GM12872 (cell line): ENCODE measurements around the gene OR2L13.

Experiments
- TF ChIP-seq, protein P1 (sequence below): IDR thresholded peaks from 3 replicates; pipeline ENCODE4 v1.5.1; 2011; ENCODE audit warnings: low read depth, mild to moderate bottlenecking, low read length, moderate library complexity; ENCODE audit not compliant: insufficient read depth

OR2L13 gene

DNA sequence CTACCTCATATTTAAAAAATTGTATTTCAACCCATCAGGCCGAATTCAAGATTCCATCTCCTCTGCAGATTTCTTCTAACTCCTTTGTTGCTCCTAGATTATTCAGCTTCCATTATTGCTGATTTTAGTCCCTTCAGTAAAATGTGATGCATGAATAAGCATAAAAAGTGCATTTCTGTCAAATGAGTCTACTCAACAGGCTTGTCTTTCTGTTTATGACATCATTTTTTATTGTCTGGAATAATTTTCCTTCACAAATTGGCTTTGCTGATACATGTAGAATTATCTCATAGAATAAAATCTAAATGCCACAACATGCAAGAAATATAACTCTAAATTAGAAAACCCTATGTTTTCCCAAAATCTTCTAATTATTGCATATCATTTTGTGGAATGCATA is 48.3 kb downstream of the OR2L13 start:
- TF ChIP-seq, protein P1, sequence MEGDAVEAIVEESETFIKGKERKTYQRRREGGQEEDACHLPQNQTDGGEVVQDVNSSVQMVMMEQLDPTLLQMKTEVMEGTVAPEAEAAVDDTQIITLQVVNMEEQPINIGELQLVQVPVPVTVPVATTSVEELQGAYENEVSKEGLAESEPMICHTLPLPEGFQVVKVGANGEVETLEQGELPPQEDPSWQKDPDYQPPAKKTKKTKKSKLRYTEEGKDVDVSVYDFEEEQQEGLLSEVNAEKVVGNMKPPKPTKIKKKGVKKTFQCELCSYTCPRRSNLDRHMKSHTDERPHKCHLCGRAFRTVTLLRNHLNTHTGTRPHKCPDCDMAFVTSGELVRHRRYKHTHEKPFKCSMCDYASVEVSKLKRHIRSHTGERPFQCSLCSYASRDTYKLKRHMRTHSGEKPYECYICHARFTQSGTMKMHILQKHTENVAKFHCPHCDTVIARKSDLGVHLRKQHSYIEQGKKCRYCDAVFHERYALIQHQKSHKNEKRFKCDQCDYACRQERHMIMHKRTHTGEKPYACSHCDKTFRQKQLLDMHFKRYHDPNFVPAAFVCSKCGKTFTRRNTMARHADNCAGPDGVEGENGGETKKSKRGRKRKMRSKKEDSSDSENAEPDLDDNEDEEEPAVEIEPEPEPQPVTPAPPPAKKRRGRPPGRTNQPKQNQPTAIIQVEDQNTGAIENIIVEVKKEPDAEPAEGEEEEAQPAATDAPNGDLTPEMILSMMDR, result no peak

DNA sequence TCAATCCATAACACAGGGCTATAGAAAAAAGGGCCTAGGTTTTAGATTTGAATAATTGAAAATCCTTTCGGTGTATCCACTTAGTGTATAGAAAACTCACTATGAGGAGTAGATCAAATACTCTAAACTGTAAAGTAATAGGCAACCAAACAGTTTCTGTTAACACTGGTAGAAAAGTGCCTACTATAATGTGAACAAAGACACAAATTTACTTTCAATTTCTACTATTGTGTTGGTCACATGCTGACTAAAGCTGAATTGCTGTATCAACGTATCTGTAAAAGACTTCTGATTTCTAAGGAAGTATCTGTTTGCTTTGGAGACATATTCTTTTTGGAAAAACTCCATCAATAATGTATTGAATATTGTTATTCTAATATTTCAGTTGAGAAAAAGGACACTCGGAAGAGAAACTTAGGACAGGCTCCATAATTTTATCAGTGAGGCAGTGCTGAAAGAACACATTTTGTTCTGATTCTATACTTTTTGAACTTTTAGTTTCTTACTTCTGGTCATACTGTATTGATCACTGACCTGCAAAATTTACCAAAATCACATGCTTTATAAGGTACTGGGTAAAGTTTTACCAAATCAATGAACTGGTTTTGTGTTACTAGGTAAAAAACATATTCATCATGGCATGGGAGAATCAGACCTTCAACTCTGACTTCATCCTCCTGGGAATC is 49.7 kb downstream of the OR2L13 start, which contains the start of gene OR2M5:
Gene OR2M5 (plus strand): TSS at position 636 of the 686 bp plus-strand sequence. CDS start 0 bp downstream, at position 636.
- TF ChIP-seq, protein P1, result no peak
